K562 (cell line): ENCODE measurements around the gene SAPCD1. TPM values are rescaled to one million over a fixed set of nuclear protein-coding genes. Genes with fewer than 3 reads are reported as not detected.

ENCODE experiments used
- CTBP1 ChIP-seq: fragments of 450-650 bp; IDR thresholded peaks from 2 replicates; pipeline ENCODE4 v1.6.1; 2016; ENCODE audit warnings: borderline replicate concordance
- DEAF1 ChIP-seq: fragments of 450-650 bp; formaldehyde crosslinking; IDR thresholded peaks from 2 replicates; pipeline ENCODE4 v1.4.0; 2020; ENCODE audit warnings: mild to moderate bottlenecking, moderate library complexity
- DMBX1 ChIP-seq: fragments of 250-450 bp; sonication (Bioruptor Pico); IDR thresholded peaks from 2 replicates; pipeline ENCODE4 v1.8.0; 2022; ENCODE audit warnings: inconsistent platforms, mild to moderate bottlenecking, moderate library complexity, borderline replicate concordance
- ELF4 ChIP-seq: fragments of 450-650 bp; formaldehyde crosslinking; IDR thresholded peaks from 2 replicates; pipeline ENCODE4 v1.4.0; 2022; ENCODE audit warnings: missing genetic modification characterization
- ERF ChIP-seq: fragments of 450-650 bp; formaldehyde crosslinking; IDR thresholded peaks from 2 replicates; pipeline ENCODE4 v1.4.0; 2020; ENCODE audit warnings: mild to moderate bottlenecking, mixed read lengths
- ETV6 ChIP-seq, 3 experiments: fragments of 150-350 bp in 1 of 3; sonication (generic) in 1 of 3; formaldehyde crosslinking in 1 of 3; IDR thresholded peaks; 2 replicates each; pipeline versions ENCODE4 v1.6.1 to v1.8.0; 2014 to 2022; ENCODE audit warnings: borderline replicate concordance in 2 of 3, low read depth in 2 of 3, antibody characterized with exemption in 1 of 3, low read length in 1 of 3, mild to moderate bottlenecking in 1 of 3, missing genetic modification reagents in 1 of 3
- GTF2A2 ChIP-seq: IDR thresholded peaks from 2 replicates; pipeline ENCODE4 v1.6.1; 2016; ENCODE audit warnings: mild to moderate bottlenecking, missing genetic modification characterization, missing compliant biosample characterization
- HDAC6 ChIP-seq: IDR thresholded peaks from 2 replicates; pipeline ENCODE4 v1.6.1; 2012; ENCODE audit warnings: low read depth, mild to moderate bottlenecking, control low read depth, inconsistent platforms, low read length, moderate library complexity
- MLX ChIP-seq, 2 experiments: fragments of 450-650 bp in 1 of 2; sonication (generic) in 1 of 2; formaldehyde crosslinking; conservative IDR thresholded peaks; 2 replicates each; pipeline versions ENCODE4 v1.4.0 to v1.8.1; 2020 to 2022; ENCODE audit warnings: mild to moderate bottlenecking in 1 of 2, missing genetic modification reagents in 1 of 2
- MXI1 ChIP-seq: IDR thresholded peaks from 2 replicates; pipeline ENCODE4 v1.6.1; 2011; ENCODE audit warnings: low read depth, mild to moderate bottlenecking, improper control_type of control experiment, low read length
- NCOA1 ChIP-seq: fragments of 450-650 bp; IDR thresholded peaks from 2 replicates; pipeline ENCODE4 v1.6.1; 2016; ENCODE audit warnings: low read depth
- PHF8 ChIP-seq: fragments of 200-600 bp; sonication (generic); IDR thresholded peaks from 2 replicates; pipeline ENCODE4 v1.6.1; 2012; ENCODE audit warnings: mixed run types, mild to moderate bottlenecking, inconsistent platforms, low read length, moderate library complexity, borderline replicate concordance
- RFX5 ChIP-seq: IDR thresholded peaks from 2 replicates; pipeline ENCODE4 v1.6.1; 2011; ENCODE audit warnings: low read depth, mild to moderate bottlenecking, improper control_type of control experiment, low read length
- SMAD1 ChIP-seq: fragments of 150-350 bp; IDR thresholded peaks from 2 replicates; pipeline ENCODE4 v1.6.1; 2014; ENCODE audit warnings: low read length, low read depth; ENCODE audit not compliant: partially characterized antibody
- SNRNP70 ChIP-seq: fragments of 200-400 bp; formaldehyde crosslinking; optimal IDR thresholded peaks from 2 replicates; pipeline ENCODE3; 2017; ENCODE audit warnings: low read depth, low read length
- STAT5B ChIP-seq: fragments of 250-450 bp; sonication (Bioruptor Pico); IDR thresholded peaks from 2 replicates; pipeline ENCODE4 v1.8.0; 2021; ENCODE audit warnings: mild to moderate bottlenecking, inconsistent platforms
- TEAD4 ChIP-seq, 2 experiments: sonication (generic) in 1 of 2; formaldehyde crosslinking in 1 of 2; IDR thresholded peaks; 2 replicates each; pipeline versions ENCODE4 v1.6.1 to v1.8.0; 2012 to 2022; ENCODE audit warnings: borderline replicate concordance in 1 of 2, inconsistent platforms in 1 of 2, low read length in 1 of 2, mild to moderate bottlenecking in 1 of 2, missing genetic modification reagents in 1 of 2
- THAP12 ChIP-seq: fragments of 250-450 bp; sonication (Bioruptor Pico); IDR thresholded peaks from 2 replicates; pipeline ENCODE4 v1.9.0; 2021; ENCODE audit warnings: mild to moderate bottlenecking, inconsistent platforms
- TRIM24 ChIP-seq, 2 experiments: fragments of 450-650 bp; IDR thresholded peaks; 2 replicates each; pipeline ENCODE4 v1.6.1; 2016
- ZFPM2 ChIP-seq: fragments of 250-450 bp; sonication (Bioruptor Pico); IDR thresholded peaks from 2 replicates; pipeline ENCODE4 v1.5.1; 2022; ENCODE audit warnings: mild to moderate bottlenecking
- ZNF561 ChIP-seq: fragments of 450-650 bp; formaldehyde crosslinking; conservative IDR thresholded peaks from 2 replicates; pipeline ENCODE4 v1.4.0; 2020; ENCODE audit warnings: mild to moderate bottlenecking, moderate library complexity
- ZNF717 ChIP-seq: fragments of 250-450 bp; sonication (Bioruptor Pico); IDR thresholded peaks from 2 replicates; pipeline ENCODE4 v1.5.0; 2021
- ZNF76 ChIP-seq: fragments of 250-450 bp; sonication (Bioruptor Pico); IDR thresholded peaks from 2 replicates; pipeline ENCODE4 v1.4.0; 2020; ENCODE audit warnings: mild to moderate bottlenecking, moderate library complexity, borderline replicate concordance
- ZSCAN29 ChIP-seq: fragments of 450-650 bp; IDR thresholded peaks from 2 replicates; pipeline ENCODE4 v1.6.1; 2017
- polyA plus RNA-seq, 8 experiments: library from polyadenylated mRNA; depleted of rRNA in 4 of 8; stranded (reverse) in 5 of 8; unstranded in 3 of 8; fragments of >200 nt; fragmentation: Nextera tagmentation in 2 of 8; fragmentation: Illumina TruSeq in 1 of 8; extraction: Ambion mirVana in 2 of 8; extraction: Trizol in 1 of 8; gene quantifications; 2 replicates each; pipeline versions ENCODE4 v1.2.1 to v1.2.3, GENCODE V29; 2011 to 2014; ENCODE audit warnings: inconsistent platforms in 1 of 8, missing spikeins in 1 of 8
- total RNA-seq, 7 experiments: library from RNA; depleted of rRNA in 6 of 7; stranded (reverse); fragments of >200 nt in 6 of 7; fragmentation: Illumina TruSeq in 2 of 7; extraction: Trizol in 2 of 7; gene quantifications; 2 replicates each; pipeline versions ENCODE4 v1.2.1 to v1.2.3, GENCODE V29; 2011 to 2021; ENCODE audit warnings: low replicate concordance in 1 of 7

SAPCD1 gene
- total and polyA plus RNA-seq, 9 of the 15 experiments (the other 6 are each of a cell fraction or from before 2014, with no cell fraction given) = 2.6 to 30.2 (median 7.4) TPM

GRCh38 chr6:31727034-31727716, 35.3 kb upstream of the SAPCD1 start (continued):
- TF ChIP-seq SMAD1 (no peak), ETV6 (IDR thresholded peaks at IDR 0.05; ENCODE audit: borderline replicate concordance in 1 of 2, low read depth in 2 of 2, low read length in 1 of 2) (no peak), ETV6 (CRISPR knock-in tag; IDR thresholded peaks at IDR 0.05; ENCODE audit: borderline replicate concordance) (no peak), SNRNP70 (peak; percentile 27), ELF4 (CRISPR knock-in tag) (0 out of 2 replicates have a peak, but pooled peaks have one; percentile 19), ZNF76 (no peak), DMBX1 (CRISPR knock-in tag) (0 out of 2 replicates have a peak, but pooled peaks have one; percentile 54), PHF8 (peak; percentile 24; the same call in 1 of the 2 replicates), TEAD4 (IDR thresholded peaks at IDR 0.05; ENCODE audit: low read length) (0 out of 2 replicates have a peak, but pooled peaks have one; percentile 9), TEAD4 (CRISPR knock-in tag; IDR thresholded peaks at IDR 0.05; ENCODE audit: borderline replicate concordance) (no peak), TRIM24 (IDR thresholded peaks at IDR 0.05) (no peak), THAP12 (CRISPR knock-in tag) (peak; percentile 11; the same call in 1 of the 2 replicates), DEAF1 (no peak), ERF (CRISPR knock-in tag) (0 out of 2 replicates have a peak, but pooled peaks have one; percentile 55), ZFPM2 (CRISPR knock-in tag) (no peak), GTF2A2 (tag) (no peak), MLX (CRISPR knock-in tag; conservative IDR thresholded peaks at IDR 0.05) (peak in 1 of 2 experiments; percentile 47; a peak in 2 of 4 replicates), ZNF717 (CRISPR knock-in tag) (no peak), ZNF561 (CRISPR knock-in tag) (no peak), NCOA1 (no peak), HDAC6 (no peak), CTBP1 (peak; percentile 63; the same call in 1 of the 2 replicates), RFX5 (no peak), MXI1 (no peak), ZSCAN29 (no peak), STAT5B (CRISPR knock-in tag) (no peak)
